Measurements from ENCODE around the gene PIEZO1.

DNA sequence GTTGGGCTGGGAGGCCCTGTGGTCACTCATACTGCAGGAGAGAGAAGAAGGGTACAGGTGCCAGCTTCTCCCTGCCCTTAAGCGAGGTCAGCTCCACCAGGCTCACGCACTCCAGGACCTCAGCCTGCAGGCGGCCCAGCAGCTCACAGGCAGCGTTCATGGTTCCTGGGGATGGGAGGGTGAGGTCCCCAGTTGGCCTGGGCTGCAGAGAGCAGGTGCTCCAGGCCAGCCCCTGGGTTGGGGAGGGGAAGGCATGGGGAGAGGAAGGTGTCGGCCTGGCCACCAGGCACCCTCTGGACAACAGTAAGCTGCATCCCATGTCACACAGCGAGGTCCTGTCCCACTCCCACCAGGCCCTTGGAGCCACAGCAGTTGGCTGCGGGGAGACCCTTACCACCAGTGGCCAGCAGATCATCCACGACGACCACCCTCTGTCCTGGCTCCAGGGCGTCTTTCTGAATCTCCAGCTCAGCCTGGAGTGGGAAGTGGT is 24.7 kb upstream of the PIEZO1 start:
- TF ChIP-seq EZH2phosphoT487 (IDR thresholded peaks at IDR 0.05; ENCODE audit: unreplicated experiment) (no peak), EZH2 (IDR thresholded peaks at IDR 0.05; ENCODE audit: low read depth, unreplicated experiment) (no peak), CREB1 (CRISPR knock-in tag; IDR thresholded peaks at IDR 0.05; ENCODE audit: low read depth) (no peak), POLR2AphosphoS5 (IDR thresholded peaks at IDR 0.05; ENCODE audit: low read depth) (no peak; the same call in 1 of the 2 replicates), ZNF462 (CRISPR knock-in tag; IDR thresholded peaks at IDR 0.05) (no peak), STAT1 (IDR thresholded peaks at IDR 0.05; ENCODE audit: unreplicated experiment) (no peak), JUNB (IDR thresholded peaks at IDR 0.05; ENCODE audit: unreplicated experiment) (no peak), ZNF114 (CRISPR knock-in tag; IDR thresholded peaks at IDR 0.05) (no peak)
- TF ChIP-seq, protein P1, sequence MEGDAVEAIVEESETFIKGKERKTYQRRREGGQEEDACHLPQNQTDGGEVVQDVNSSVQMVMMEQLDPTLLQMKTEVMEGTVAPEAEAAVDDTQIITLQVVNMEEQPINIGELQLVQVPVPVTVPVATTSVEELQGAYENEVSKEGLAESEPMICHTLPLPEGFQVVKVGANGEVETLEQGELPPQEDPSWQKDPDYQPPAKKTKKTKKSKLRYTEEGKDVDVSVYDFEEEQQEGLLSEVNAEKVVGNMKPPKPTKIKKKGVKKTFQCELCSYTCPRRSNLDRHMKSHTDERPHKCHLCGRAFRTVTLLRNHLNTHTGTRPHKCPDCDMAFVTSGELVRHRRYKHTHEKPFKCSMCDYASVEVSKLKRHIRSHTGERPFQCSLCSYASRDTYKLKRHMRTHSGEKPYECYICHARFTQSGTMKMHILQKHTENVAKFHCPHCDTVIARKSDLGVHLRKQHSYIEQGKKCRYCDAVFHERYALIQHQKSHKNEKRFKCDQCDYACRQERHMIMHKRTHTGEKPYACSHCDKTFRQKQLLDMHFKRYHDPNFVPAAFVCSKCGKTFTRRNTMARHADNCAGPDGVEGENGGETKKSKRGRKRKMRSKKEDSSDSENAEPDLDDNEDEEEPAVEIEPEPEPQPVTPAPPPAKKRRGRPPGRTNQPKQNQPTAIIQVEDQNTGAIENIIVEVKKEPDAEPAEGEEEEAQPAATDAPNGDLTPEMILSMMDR (conservative IDR thresholded peaks at IDR 0.05; ENCODE audit: low read depth in 2 of 2) = no peak
- TF ChIP-seq, protein P2, sequence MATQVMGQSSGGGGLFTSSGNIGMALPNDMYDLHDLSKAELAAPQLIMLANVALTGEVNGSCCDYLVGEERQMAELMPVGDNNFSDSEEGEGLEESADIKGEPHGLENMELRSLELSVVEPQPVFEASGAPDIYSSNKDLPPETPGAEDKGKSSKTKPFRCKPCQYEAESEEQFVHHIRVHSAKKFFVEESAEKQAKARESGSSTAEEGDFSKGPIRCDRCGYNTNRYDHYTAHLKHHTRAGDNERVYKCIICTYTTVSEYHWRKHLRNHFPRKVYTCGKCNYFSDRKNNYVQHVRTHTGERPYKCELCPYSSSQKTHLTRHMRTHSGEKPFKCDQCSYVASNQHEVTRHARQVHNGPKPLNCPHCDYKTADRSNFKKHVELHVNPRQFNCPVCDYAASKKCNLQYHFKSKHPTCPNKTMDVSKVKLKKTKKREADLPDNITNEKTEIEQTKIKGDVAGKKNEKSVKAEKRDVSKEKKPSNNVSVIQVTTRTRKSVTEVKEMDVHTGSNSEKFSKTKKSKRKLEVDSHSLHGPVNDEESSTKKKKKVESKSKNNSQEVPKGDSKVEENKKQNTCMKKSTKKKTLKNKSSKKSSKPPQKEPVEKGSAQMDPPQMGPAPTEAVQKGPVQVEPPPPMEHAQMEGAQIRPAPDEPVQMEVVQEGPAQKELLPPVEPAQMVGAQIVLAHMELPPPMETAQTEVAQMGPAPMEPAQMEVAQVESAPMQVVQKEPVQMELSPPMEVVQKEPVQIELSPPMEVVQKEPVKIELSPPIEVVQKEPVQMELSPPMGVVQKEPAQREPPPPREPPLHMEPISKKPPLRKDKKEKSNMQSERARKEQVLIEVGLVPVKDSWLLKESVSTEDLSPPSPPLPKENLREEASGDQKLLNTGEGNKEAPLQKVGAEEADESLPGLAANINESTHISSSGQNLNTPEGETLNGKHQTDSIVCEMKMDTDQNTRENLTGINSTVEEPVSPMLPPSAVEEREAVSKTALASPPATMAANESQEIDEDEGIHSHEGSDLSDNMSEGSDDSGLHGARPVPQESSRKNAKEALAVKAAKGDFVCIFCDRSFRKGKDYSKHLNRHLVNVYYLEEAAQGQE (IDR thresholded peaks at IDR 0.05; ENCODE audit: unreplicated experiment) = no peak
- TF ChIP-seq, protein P3, sequence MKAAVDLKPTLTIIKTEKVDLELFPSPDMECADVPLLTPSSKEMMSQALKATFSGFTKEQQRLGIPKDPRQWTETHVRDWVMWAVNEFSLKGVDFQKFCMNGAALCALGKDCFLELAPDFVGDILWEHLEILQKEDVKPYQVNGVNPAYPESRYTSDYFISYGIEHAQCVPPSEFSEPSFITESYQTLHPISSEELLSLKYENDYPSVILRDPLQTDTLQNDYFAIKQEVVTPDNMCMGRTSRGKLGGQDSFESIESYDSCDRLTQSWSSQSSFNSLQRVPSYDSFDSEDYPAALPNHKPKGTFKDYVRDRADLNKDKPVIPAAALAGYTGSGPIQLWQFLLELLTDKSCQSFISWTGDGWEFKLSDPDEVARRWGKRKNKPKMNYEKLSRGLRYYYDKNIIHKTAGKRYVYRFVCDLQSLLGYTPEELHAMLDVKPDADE (IDR thresholded peaks at IDR 0.05) = no peak

Measured in GM23338 (cell line).